CD14-positive monocyte (primary cell): ENCODE results near the gene ROBO1. TPM values are rescaled to one million over a fixed set of nuclear protein-coding genes. Genes with fewer than 3 reads are reported as not detected.

Source experiments
- DNase-seq, 3 donors: peaks; one replicate each; pipeline ENCODE4 v3.0.0-alpha.2; 2011 to 2022
- H2AFZ ChIP-seq: 2 replicates; pipeline ENCODE4 v1.6.0; 2012; ENCODE audit warnings: mild to moderate bottlenecking, low read depth, low read length, inconsistent platforms; ENCODE audit not compliant: insufficient read depth, poor library complexity, severe bottlenecking
- H3K27ac ChIP-seq, 2 donors: 1 replicate in 1 of 2; 2 replicates in 1 of 2; pipeline ENCODE4 v1.5.1; 2012 to 2013; ENCODE audit warnings: low read length in 2 of 2, control low read depth in 1 of 2, inconsistent platforms in 1 of 2, low read depth in 1 of 2, mild to moderate bottlenecking in 1 of 2
- H3K27me3 ChIP-seq, 2 donors: one replicate each; pipeline versions ENCODE4 v1.6.0 to v1.6.1; 2011 to 2013; ENCODE audit warnings: low read length in 2 of 2; ENCODE audit not compliant: control insufficient read depth in 2 of 2, insufficient read depth in 2 of 2
- H3K36me3 ChIP-seq, 2 donors: replicated peaks in 1 of 2; 1 replicate in 1 of 2; 2 replicates in 1 of 2; pipeline versions ENCODE4 v1.5.1 to v1.6.1; 2012 to 2013; ENCODE audit warnings: low read length in 2 of 2, control low read depth in 1 of 2, inconsistent platforms in 1 of 2, mild to moderate bottlenecking in 1 of 2; ENCODE audit not compliant: insufficient read depth in 2 of 2, control insufficient read depth in 1 of 2
- H3K4me1 ChIP-seq, 2 donors: 1 replicate in 1 of 2; 2 replicates in 1 of 2; pipeline versions ENCODE4 v1.5.1 to v1.6.1; 2012 to 2013; ENCODE audit warnings: low read length in 2 of 2, control low read depth in 1 of 2, inconsistent platforms in 1 of 2, mild to moderate bottlenecking in 1 of 2, moderate library complexity in 1 of 2; ENCODE audit not compliant: insufficient read depth in 2 of 2, control insufficient read depth in 1 of 2
- H3K4me2 ChIP-seq: replicated peaks from 2 replicates; pipeline ENCODE3; 2012; ENCODE audit warnings: low read length, moderate library complexity, mild to moderate bottlenecking; ENCODE audit not compliant: poor library complexity, severe bottlenecking; ENCODE audit errors: extremely low read depth
- H3K4me3 ChIP-seq, 3 experiments: fragments of 200-600 bp in 1 of 3; sonication (generic) in 1 of 3; replicated peaks in 1 of 3; 1 replicate in 2 of 3; 2 replicates in 1 of 3; pipeline ENCODE4 v1.5.1; 2011 to 2013; ENCODE audit warnings: low read length in 3 of 3, mild to moderate bottlenecking in 3 of 3, control low read depth in 2 of 3, low read depth in 2 of 3, inconsistent platforms in 1 of 3, moderate library complexity in 1 of 3
- H3K79me2 ChIP-seq: 2 replicates; pipeline ENCODE4 v1.6.0; 2012; ENCODE audit warnings: mild to moderate bottlenecking, control low read depth, inconsistent platforms, low read length, moderate library complexity; ENCODE audit not compliant: insufficient read depth
- H3K9ac ChIP-seq: 2 replicates; pipeline ENCODE4 v1.6.0; 2017; ENCODE audit warnings: low read length, mild to moderate bottlenecking; ENCODE audit not compliant: insufficient read depth, poor library complexity, severe bottlenecking
- H3K9me3 ChIP-seq, 2 donors: replicated peaks in 1 of 2; 1 replicate in 1 of 2; 2 replicates in 1 of 2; pipeline versions ENCODE4 v1.5.1 to v1.6.1; 2012 to 2013; ENCODE audit warnings: low read length in 2 of 2, control low read depth in 1 of 2; ENCODE audit not compliant: control insufficient read depth in 1 of 2, insufficient read depth in 1 of 2
- H4K20me1 ChIP-seq: 2 replicates; pipeline ENCODE4 v1.6.0; 2012; ENCODE audit warnings: mild to moderate bottlenecking, low read length, control low read depth, moderate library complexity; ENCODE audit not compliant: insufficient read depth
- H3K27ac Mint-ChIP-seq, 7 donors: one replicate each; pipeline ENCODE4 v1.8.0; 2020; ENCODE audit warnings: mild to moderate bottlenecking in 7 of 7, mixed read lengths in 7 of 7, moderate library complexity in 6 of 7, inconsistent platforms in 2 of 7
- H3K27me3 Mint-ChIP-seq, 3 donors: one replicate each; pipeline ENCODE4 v1.8.0; 2021 to 2022; ENCODE audit warnings: low read depth in 3 of 3, mild to moderate bottlenecking in 3 of 3, mixed read lengths in 3 of 3, moderate library complexity in 3 of 3, inconsistent platforms in 1 of 3
- H3K36me3 Mint-ChIP-seq, 2 donors: one replicate each; pipeline ENCODE4 v1.8.0; 2020; ENCODE audit warnings: mixed read lengths in 2 of 2, inconsistent platforms in 1 of 2, mild to moderate bottlenecking in 1 of 2
- H3K4me1 Mint-ChIP-seq: one replicate; pipeline ENCODE4 v1.8.0; 2020; ENCODE audit warnings: mild to moderate bottlenecking, mixed read lengths
- H3K4me3 Mint-ChIP-seq, 2 donors: one replicate each; pipeline ENCODE4 v1.8.0; 2020; ENCODE audit warnings: mild to moderate bottlenecking in 2 of 2, mixed read lengths in 2 of 2, moderate library complexity in 1 of 2
- H3K9me3 Mint-ChIP-seq, 7 donors: one replicate each; pipeline ENCODE4 v1.8.0; 2020 to 2022; ENCODE audit warnings: mixed read lengths in 7 of 7, mild to moderate bottlenecking in 6 of 7, moderate library complexity in 6 of 7, inconsistent platforms in 2 of 7
- CTCF ChIP-seq: fragments of 200-600 bp; IDR thresholded peaks from one replicate; pipeline ENCODE4 v1.8.0; 2022; ENCODE audit warnings: antibody characterized with exemption, mild to moderate bottlenecking
- WGBS: methylation state at CpG from one replicate; pipeline ENCODE4 v1.1.5; 2013; ENCODE audit warnings: missing lambda C conversion rate; ENCODE audit not compliant: insufficient coverage; 5-methylcytosine and 5-hydroxymethylcytosine counted together
- intact Hi-C, 2 donors: fragments of 100-400 bp; cut with micrococcal nuclease; formaldehyde crosslinking; loops; one replicate each; pipeline versions ENCODE4 v1.15.0 to v1.15.1; 2023
- polyA plus RNA-seq, 3 donors: library from polyadenylated mRNA; depleted of rRNA in 1 of 3; unstranded in 2 of 3; stranded (reverse) in 1 of 3; fragments of 300-500 nt in 2 of 3; fragments of >200 nt in 1 of 3; fragmentation: Illumina TruSeq in 2 of 3; gene quantifications; 1 replicate in 2 of 3; 2 replicates in 1 of 3; pipeline ENCODE4 v1.2.3, GENCODE V29; 2012 to 2021

Gene ROBO1
- polyA plus RNA-seq, 3 donors = 0.09 to 0.10 TPM; not detected in 1

DNA sequence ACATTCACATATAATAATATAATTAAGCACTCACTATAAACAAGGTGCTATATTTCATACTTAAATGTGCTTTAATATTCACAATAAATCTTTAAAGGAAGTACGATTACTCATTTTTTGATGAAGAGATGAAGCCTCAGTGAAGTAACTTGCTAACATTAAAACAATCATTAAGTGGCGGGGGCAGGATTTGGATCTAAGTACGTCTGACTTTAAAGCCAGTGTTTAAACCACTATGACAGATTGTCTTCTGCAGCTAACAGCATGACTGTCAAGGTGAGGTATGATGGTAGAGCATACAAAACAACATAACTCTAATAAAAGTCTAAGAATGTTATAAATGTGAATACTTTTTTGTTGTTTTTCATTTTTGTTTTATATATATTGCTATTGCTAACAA lies 862.1 kb downstream of the ROBO1 start:
- no CpG with 5 or more reads among the region's 3 CpGs for WGBS

GRCh38 chr3:78901544-78901943 lies 866.3 kb downstream of the ROBO1 start:
- no peak overlapping the region for H2AFZ ChIP-seq
- no peak overlapping the region for H3K4me2 ChIP-seq
- no CpG with 5 or more reads among the region's 1 CpG for WGBS
- H3K4me3 Mint-ChIP-seq = no peak overlapping the region
- H3K4me3 ChIP-seq = no peak overlapping the region
- H3K9ac ChIP-seq = no peak overlapping the region
- peaks cover 0 to 2% (median 0%) of the 10 kb centered on the region in 7 donors for H3K9me3 Mint-ChIP-seq
- no peak for TF ChIP-seq CTCF
- H3K27ac Mint-ChIP-seq = no peak overlapping the region
- no peaks in the 10 kb centered on the region for H4K20me1 ChIP-seq
- no peaks in the 10 kb centered on the region for H3K4me1 Mint-ChIP-seq
- no peaks in the 10 kb centered on the region for H3K79me2 ChIP-seq
- no peaks in the 10 kb centered on the region for H3K4me1 ChIP-seq
- no peaks in the 10 kb centered on the region for H3K9me3 ChIP-seq
- H3K27me3 ChIP-seq = no peaks in the 10 kb centered on the region
- no peaks in the 10 kb centered on the region for H3K36me3 ChIP-seq
- no peaks in the 10 kb centered on the region for H3K36me3 Mint-ChIP-seq
- H3K27ac ChIP-seq = no peak overlapping the region
- DNase-seq = no peak
- intact Hi-C loops = no loop called here
- H3K27me3 Mint-ChIP-seq = no peaks in the 10 kb centered on the region

More for the DNA sequence above, 862.1 kb downstream of the ROBO1 start:
- H3K27ac Mint-ChIP-seq = no peak overlapping the region
- intact Hi-C loops = no loop called here
- H3K4me3 Mint-ChIP-seq = no peak overlapping the region
- no peak for TF ChIP-seq CTCF
- no peaks in the 10 kb centered on the region for H3K36me3 Mint-ChIP-seq
- Histone ChIP-seq H3K4me3 (no peak overlapping the region), H3K79me2 (no peaks in the 10 kb centered on the region), H2AFZ (no peak overlapping the region), H3K4me2 (no peak overlapping the region), H3K27ac (no peak overlapping the region), H4K20me1 (no peaks in the 10 kb centered on the region), H3K27me3 (no peaks in the 10 kb centered on the region), H3K4me1 (no peaks in the 10 kb centered on the region), H3K9me3 (no peaks in the 10 kb centered on the region), H3K9ac (no peak overlapping the region), H3K36me3 (no peaks in the 10 kb centered on the region)
- no peaks in the 10 kb centered on the region for H3K4me1 Mint-ChIP-seq
- DNase-seq = no peak
- peaks cover 0 to 2% (median 0%) of the 10 kb centered on the region in 7 donors for H3K9me3 Mint-ChIP-seq
- no peaks in the 10 kb centered on the region for H3K27me3 Mint-ChIP-seq
